ENCODE data around the gene LEMD3.

Gene LEMD3

GRCh38 chr12:65168681-65169319 lies 583 bp upstream of the LEMD3 start:
- in situ Hi-C loops (cut with HindIII; ENCODE audit: low sequenced_read_pairs) = no loop called here
- H3K4me3 ChIP-seq (ENCODE audit: low read depth, low read length) = peak overlapping the region; percentile 87
- TF ChIP-seq CTCF (IDR thresholded peaks at IDR 0.05; ENCODE audit: low read depth, low read length) = no peak
- no peak for DNase-seq (ENCODE audit: low read depth, low spot score)

GRCh38 chr12:65170209-65170881 lies 962 bp downstream of the LEMD3 start:
- DNase-seq (ENCODE audit: low read depth, low spot score) = peak; percentile 50
- TF ChIP-seq CTCF (IDR thresholded peaks at IDR 0.05; ENCODE audit: low read depth, low read length) = no peak
- H3K4me3 ChIP-seq (ENCODE audit: low read depth, low read length) = peak overlapping the region; percentile 87
- in situ Hi-C loops (cut with HindIII; ENCODE audit: low sequenced_read_pairs) = no loop called here

- TF ChIP-seq CTCF (IDR thresholded peaks at IDR 0.05; ENCODE audit: low read depth, low read length) = no peak
- in situ Hi-C loops (cut with HindIII; ENCODE audit: low sequenced_read_pairs) = no loop called here
- no peak for DNase-seq (ENCODE audit: low read depth, low spot score)
- H3K4me3 ChIP-seq (ENCODE audit: low read depth, low read length) = peak overlapping the region; percentile 87
Measured at GRCh38 chr12:65171073-65171472, 1.7 kb downstream of the LEMD3 start.

- no peak for DNase-seq (ENCODE audit: low read depth, low spot score)
- in situ Hi-C loops (cut with HindIII; ENCODE audit: low sequenced_read_pairs) = no loop called here
Measured at GRCh38 chr12:65171870-65172269, 2.5 kb downstream of the LEMD3 start.

GRCh38 chr12:65175385-65175784 lies 6.0 kb downstream of the LEMD3 start:
- in situ Hi-C loops (cut with HindIII; ENCODE audit: low sequenced_read_pairs) = no loop called here
- TF ChIP-seq CTCF (IDR thresholded peaks at IDR 0.05; ENCODE audit: low read depth, low read length) = no peak
- H3K4me3 ChIP-seq (ENCODE audit: low read depth, low read length) = no peak overlapping the region
- no peak for DNase-seq (ENCODE audit: low read depth, low spot score)

More at GRCh38 chr12:65171870-65172269, 2.5 kb downstream of the LEMD3 start:
- no peak for TF ChIP-seq CTCF (IDR thresholded peaks at IDR 0.05; ENCODE audit: low read depth, low read length)
- H3K4me3 ChIP-seq (ENCODE audit: low read depth, low read length) = peak overlapping the region; percentile 87

- in situ Hi-C loops (cut with HindIII; ENCODE audit: low sequenced_read_pairs) = no loop called here
- no peak overlapping the region for H3K4me3 ChIP-seq (ENCODE audit: low read depth, low read length)
- no peak for TF ChIP-seq CTCF (IDR thresholded peaks at IDR 0.05; ENCODE audit: low read depth, low read length)
- DNase-seq (ENCODE audit: low read depth, low spot score) = no peak
Measured at GRCh38 chr12:65182012-65182739, 12.8 kb downstream of the LEMD3 start.

All from astrocyte of the spinal cord (primary cell).